ENCODE results near the gene TNNI3K. TPM values are rescaled to one million over a fixed set of nuclear protein-coding genes. Genes with fewer than 3 reads are reported as not detected.

Gene TNNI3K
- total RNA-seq, 1 experiment from 2014 or later, result 0.49 TPM

DNA sequence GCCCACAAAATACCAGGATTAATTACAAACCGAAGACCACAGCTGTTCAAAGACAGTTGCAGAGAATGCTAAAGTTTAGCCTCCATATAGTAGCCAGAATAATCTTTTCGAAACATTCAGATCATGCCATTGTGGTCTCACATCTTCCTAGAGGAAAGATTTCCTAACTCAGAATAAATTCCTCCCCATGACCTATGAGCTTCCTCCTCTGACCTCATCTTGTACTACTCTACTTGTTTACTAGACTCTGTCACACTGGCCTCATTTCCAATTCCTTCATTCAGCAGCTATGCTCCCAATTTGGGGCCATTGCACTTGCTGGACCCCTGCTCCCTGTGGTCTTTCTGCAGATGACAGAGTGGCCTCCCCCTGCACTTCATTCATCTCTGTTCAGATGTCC is 349.0 kb downstream of the TNNI3K start:
- peaks cover 11% of the 10 kb centered on the region; the same call in 1 of the 2 replicates for H3K27me3 ChIP-seq (ENCODE audit: insufficient read depth, low read length)
- no peak overlapping the region for H3K4me2 ChIP-seq (ENCODE audit: low read length)
- H3K4me3 ChIP-seq (replicated peaks in 1 of 2; ENCODE audit: low read depth in 1 of 2, low read length in 2 of 2), result no peak overlapping the region
- no peak for ATAC-seq
- DNase-seq (ENCODE audit: low read depth, low spot score), result no peak
- ChIA-PET RAD21 (ENCODE audit: low non-redundant PET in 1 of 2, low total read pairs in 2 of 2, uncharacterized antibody in 2 of 2, unreplicated experiment in 2 of 2) (no interaction called here), POLR2A (no interaction called here), CTCF (no interaction called here)
- H3K9me2 ChIP-seq (ENCODE audit: insufficient read depth), result no peaks in the 10 kb centered on the region
- TF ChIP-seq SRF (IDR thresholded peaks at IDR 0.05; ENCODE audit: low read depth), result no peak
- TF ChIP-seq, protein P1, sequence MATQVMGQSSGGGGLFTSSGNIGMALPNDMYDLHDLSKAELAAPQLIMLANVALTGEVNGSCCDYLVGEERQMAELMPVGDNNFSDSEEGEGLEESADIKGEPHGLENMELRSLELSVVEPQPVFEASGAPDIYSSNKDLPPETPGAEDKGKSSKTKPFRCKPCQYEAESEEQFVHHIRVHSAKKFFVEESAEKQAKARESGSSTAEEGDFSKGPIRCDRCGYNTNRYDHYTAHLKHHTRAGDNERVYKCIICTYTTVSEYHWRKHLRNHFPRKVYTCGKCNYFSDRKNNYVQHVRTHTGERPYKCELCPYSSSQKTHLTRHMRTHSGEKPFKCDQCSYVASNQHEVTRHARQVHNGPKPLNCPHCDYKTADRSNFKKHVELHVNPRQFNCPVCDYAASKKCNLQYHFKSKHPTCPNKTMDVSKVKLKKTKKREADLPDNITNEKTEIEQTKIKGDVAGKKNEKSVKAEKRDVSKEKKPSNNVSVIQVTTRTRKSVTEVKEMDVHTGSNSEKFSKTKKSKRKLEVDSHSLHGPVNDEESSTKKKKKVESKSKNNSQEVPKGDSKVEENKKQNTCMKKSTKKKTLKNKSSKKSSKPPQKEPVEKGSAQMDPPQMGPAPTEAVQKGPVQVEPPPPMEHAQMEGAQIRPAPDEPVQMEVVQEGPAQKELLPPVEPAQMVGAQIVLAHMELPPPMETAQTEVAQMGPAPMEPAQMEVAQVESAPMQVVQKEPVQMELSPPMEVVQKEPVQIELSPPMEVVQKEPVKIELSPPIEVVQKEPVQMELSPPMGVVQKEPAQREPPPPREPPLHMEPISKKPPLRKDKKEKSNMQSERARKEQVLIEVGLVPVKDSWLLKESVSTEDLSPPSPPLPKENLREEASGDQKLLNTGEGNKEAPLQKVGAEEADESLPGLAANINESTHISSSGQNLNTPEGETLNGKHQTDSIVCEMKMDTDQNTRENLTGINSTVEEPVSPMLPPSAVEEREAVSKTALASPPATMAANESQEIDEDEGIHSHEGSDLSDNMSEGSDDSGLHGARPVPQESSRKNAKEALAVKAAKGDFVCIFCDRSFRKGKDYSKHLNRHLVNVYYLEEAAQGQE (IDR thresholded peaks at IDR 0.05; ENCODE audit: low read depth), result no peak
- TF ChIP-seq YY1 (IDR thresholded peaks at IDR 0.05; ENCODE audit: extremely low read depth, insufficient replicate concordance, low read depth, low read length), result no peak
- TF ChIP-seq, protein P2, sequence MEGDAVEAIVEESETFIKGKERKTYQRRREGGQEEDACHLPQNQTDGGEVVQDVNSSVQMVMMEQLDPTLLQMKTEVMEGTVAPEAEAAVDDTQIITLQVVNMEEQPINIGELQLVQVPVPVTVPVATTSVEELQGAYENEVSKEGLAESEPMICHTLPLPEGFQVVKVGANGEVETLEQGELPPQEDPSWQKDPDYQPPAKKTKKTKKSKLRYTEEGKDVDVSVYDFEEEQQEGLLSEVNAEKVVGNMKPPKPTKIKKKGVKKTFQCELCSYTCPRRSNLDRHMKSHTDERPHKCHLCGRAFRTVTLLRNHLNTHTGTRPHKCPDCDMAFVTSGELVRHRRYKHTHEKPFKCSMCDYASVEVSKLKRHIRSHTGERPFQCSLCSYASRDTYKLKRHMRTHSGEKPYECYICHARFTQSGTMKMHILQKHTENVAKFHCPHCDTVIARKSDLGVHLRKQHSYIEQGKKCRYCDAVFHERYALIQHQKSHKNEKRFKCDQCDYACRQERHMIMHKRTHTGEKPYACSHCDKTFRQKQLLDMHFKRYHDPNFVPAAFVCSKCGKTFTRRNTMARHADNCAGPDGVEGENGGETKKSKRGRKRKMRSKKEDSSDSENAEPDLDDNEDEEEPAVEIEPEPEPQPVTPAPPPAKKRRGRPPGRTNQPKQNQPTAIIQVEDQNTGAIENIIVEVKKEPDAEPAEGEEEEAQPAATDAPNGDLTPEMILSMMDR (IDR thresholded peaks at IDR 0.05 in 2 of 3, conservative IDR thresholded peaks at IDR 0.05 in 1 of 3; ENCODE audit: borderline replicate concordance in 1 of 3, insufficient read depth in 1 of 3, low read depth in 2 of 3, low read length in 2 of 3), result no peak
- no peak for TF ChIP-seq POLR2AphosphoS5 (IDR thresholded peaks at IDR 0.05; ENCODE audit: low read depth, low read length)
- TF ChIP-seq ELF1 (IDR thresholded peaks at IDR 0.05; ENCODE audit: borderline replicate concordance, low read depth), result no peak
- no peak for TF ChIP-seq CBX3 (IDR thresholded peaks at IDR 0.05; ENCODE audit: low read depth)
- no peak for TF ChIP-seq TCF7L2 (IDR thresholded peaks at IDR 0.05; ENCODE audit: borderline replicate concordance, extremely low read depth, insufficient read depth, insufficient read length)
- H3K27ac ChIP-seq (ENCODE audit: low read depth, low read length), result no peak overlapping the region
- no peak overlapping the region for H2AFZ ChIP-seq (ENCODE audit: low read depth, low read length, poor library complexity, severe bottlenecking)
- no peaks in the 10 kb centered on the region for H3K4me1 ChIP-seq (ENCODE audit: control insufficient read depth in 1 of 2, insufficient read depth in 2 of 2, low read length in 2 of 2)
- BruUV-seq (replicated peaks), result no TSS peak
- H3K36me3 ChIP-seq (ENCODE audit: control insufficient read depth in 1 of 2, insufficient read depth in 2 of 2, low read length in 2 of 2), result no peaks in the 10 kb centered on the region
- H3K9me3 ChIP-seq (ENCODE audit: control insufficient read depth in 1 of 2, insufficient read depth in 1 of 2, low read depth in 1 of 2, low read length in 2 of 2), result no peaks in the 10 kb centered on the region
- intact Hi-C loops (cut with micrococcal nuclease), result no loop called here
- no peaks in the 10 kb centered on the region for H4K20me1 ChIP-seq (ENCODE audit: insufficient read depth)
- no peak overlapping the region for H3K9ac ChIP-seq (ENCODE audit: low read length)
- no peaks in the 10 kb centered on the region for H3K79me2 ChIP-seq (ENCODE audit: insufficient read depth, low read length)
